RPMI8226 (cell line): ENCODE data around the gene MAN2A1.

Source experiments
- DNase-seq: peaks from one replicate; pipeline ENCODE4 v3.0.0-alpha.2; 2015

Gene MAN2A1

DNA sequence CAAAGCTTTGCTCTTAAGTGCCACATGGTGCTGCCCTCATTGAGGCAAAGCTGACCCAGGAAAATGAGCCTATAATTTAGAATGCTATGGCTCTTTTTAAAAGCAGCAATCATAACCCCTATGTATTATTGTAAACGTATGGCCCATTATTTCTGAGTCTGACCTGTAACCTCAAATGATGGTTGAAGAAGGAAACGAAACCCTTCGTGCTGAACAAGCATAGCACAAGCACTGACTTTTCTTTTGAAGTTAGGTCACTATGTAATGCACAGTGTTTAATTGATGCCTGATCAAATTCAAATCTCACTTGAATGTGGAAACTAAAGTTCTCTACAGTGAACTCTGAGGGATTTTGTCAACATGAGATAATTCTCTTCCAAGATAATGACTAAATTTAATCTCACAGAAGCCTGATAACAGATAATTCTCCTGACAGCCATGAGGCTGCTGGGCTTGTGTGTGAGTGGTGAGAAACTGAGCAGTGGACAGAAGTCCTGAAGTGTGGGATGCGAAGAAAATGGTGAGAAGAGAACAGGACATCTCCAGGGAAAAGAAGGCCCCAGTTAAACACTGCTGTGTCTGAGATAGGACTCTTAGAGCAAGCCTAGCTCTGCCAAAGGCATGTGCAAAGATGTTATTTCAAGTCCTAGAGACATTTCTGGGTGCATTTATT lies 226.9 kb downstream of the MAN2A1 start:
- peak; percentile 71 for DNase-seq
